Stomach (tissue), 4 donors: ENCODE measurements around the gene CHI3L1.

Experiments used
- EP300 ChIP-seq: sonication (generic); formaldehyde crosslinking; IDR thresholded peaks from one replicate; pipeline ENCODE4 v1.6.1; 2017; ENCODE audit warnings: antibody characterized with exemption
- TF ChIP-seq, protein P1 (sequence below), 7 experiments: fragments of 450-650 bp in 4 of 7; fragments of 200-600 bp in 3 of 7; sonication (generic) in 3 of 7; IDR thresholded peaks; one replicate each; pipeline ENCODE4 v1.5.1; 2016 to 2019; ENCODE audit warnings: antibody characterized with exemption in 7 of 7, control low read depth in 2 of 7, mild to moderate bottlenecking in 1 of 7

DNA sequence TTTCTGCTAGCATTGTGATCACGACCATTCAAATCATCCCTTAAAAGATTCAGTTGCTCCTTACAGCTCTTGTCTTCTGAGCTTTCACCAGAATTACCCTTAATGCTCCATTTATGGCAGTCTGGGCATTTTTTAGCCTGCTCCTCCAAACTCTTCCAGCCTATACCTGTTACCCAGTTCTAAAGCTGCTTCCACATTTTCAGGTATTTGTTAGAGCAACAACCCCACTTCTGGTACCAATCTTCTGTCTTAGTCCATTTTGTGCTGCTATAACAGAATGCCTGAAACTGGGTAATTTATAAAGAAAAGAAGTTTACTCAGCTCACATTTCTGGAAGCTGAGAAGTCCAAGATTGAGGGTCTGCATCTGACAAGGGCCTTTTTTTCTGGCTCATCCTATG is 28.1 kb downstream of the CHI3L1 start:
- TF ChIP-seq, protein P1, sequence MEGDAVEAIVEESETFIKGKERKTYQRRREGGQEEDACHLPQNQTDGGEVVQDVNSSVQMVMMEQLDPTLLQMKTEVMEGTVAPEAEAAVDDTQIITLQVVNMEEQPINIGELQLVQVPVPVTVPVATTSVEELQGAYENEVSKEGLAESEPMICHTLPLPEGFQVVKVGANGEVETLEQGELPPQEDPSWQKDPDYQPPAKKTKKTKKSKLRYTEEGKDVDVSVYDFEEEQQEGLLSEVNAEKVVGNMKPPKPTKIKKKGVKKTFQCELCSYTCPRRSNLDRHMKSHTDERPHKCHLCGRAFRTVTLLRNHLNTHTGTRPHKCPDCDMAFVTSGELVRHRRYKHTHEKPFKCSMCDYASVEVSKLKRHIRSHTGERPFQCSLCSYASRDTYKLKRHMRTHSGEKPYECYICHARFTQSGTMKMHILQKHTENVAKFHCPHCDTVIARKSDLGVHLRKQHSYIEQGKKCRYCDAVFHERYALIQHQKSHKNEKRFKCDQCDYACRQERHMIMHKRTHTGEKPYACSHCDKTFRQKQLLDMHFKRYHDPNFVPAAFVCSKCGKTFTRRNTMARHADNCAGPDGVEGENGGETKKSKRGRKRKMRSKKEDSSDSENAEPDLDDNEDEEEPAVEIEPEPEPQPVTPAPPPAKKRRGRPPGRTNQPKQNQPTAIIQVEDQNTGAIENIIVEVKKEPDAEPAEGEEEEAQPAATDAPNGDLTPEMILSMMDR (IDR thresholded peaks at IDR 0.05): no peak
- TF ChIP-seq EP300: no peak
